PC-9 (cell line): ENCODE data around the gene AAK1.

Experiments used
- EZH2 ChIP-seq: fragments of 200-600 bp; sonication (generic); IDR thresholded peaks from 2 replicates; pipeline ENCODE4 v1.8.0; 2017; ENCODE audit warnings: antibody characterized with exemption, low read depth
- TF ChIP-seq, protein P1 (sequence below): fragments of 200-600 bp; sonication (generic); conservative IDR thresholded peaks from 2 replicates; pipeline ENCODE4 v1.6.1; 2017; ENCODE audit warnings: mixed run types, antibody characterized with exemption, mild to moderate bottlenecking, moderate library complexity

- TF ChIP-seq, protein P1, sequence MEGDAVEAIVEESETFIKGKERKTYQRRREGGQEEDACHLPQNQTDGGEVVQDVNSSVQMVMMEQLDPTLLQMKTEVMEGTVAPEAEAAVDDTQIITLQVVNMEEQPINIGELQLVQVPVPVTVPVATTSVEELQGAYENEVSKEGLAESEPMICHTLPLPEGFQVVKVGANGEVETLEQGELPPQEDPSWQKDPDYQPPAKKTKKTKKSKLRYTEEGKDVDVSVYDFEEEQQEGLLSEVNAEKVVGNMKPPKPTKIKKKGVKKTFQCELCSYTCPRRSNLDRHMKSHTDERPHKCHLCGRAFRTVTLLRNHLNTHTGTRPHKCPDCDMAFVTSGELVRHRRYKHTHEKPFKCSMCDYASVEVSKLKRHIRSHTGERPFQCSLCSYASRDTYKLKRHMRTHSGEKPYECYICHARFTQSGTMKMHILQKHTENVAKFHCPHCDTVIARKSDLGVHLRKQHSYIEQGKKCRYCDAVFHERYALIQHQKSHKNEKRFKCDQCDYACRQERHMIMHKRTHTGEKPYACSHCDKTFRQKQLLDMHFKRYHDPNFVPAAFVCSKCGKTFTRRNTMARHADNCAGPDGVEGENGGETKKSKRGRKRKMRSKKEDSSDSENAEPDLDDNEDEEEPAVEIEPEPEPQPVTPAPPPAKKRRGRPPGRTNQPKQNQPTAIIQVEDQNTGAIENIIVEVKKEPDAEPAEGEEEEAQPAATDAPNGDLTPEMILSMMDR, result no peak
- no peak for TF ChIP-seq EZH2
Measured at GRCh38 chr2:69638630-69639029, 4.9 kb downstream of the AAK1 start.
